WTC11 (cell line): ENCODE measurements around the gene FUT8. TPM values are rescaled to one million over a fixed set of nuclear protein-coding genes. Genes with fewer than 3 reads are reported as not detected.

Experiments
- ATAC-seq: fragments of 200-7000 bp; cut with Tn5 transposase; 2 replicates; pipeline ENCODE4 v1.10.0; 2021; ENCODE audit warnings: mild to moderate bottlenecking, moderate library complexity
- CTCF ChIA-PET: fragments of 300-600 bp; sonication (Branson Sonifier 250); formaldehyde crosslinking; loops from one replicate; lab custom pipeline; 2021; ENCODE audit warnings: antibody characterized with exemption; lab: Charles Lee
- POLR2A ChIA-PET: fragments of 350-600 bp; sonication (Branson Sonifier 250); formaldehyde crosslinking; loops from one replicate; lab custom pipeline; 2021; ENCODE audit warnings: antibody characterized with exemption; lab: Charles Lee
- DNase-seq: peaks from one replicate; pipeline ENCODE4 v3.0.0; 2021; ENCODE audit warnings: low spot score
- H3K27ac Mint-ChIP-seq: 2 replicates; pipeline ENCODE4 v1.8.0; 2021; ENCODE audit warnings: mixed read lengths
- H3K27me3 Mint-ChIP-seq: 2 replicates; pipeline ENCODE4 v1.8.0; 2021; ENCODE audit warnings: low read depth, mild to moderate bottlenecking, moderate library complexity, mixed read lengths
- H3K36me3 Mint-ChIP-seq: 2 replicates; pipeline ENCODE4 v1.8.0; 2021; ENCODE audit warnings: mixed read lengths
- H3K4me1 Mint-ChIP-seq: 2 replicates; pipeline ENCODE4 v1.8.0; 2022; ENCODE audit warnings: mixed read lengths
- H3K4me3 Mint-ChIP-seq: 2 replicates; pipeline ENCODE4 v1.8.0; 2021; ENCODE audit warnings: mild to moderate bottlenecking, moderate library complexity, mixed read lengths
- H3K9me3 Mint-ChIP-seq: 2 replicates; pipeline ENCODE4 v1.8.0; 2021; ENCODE audit warnings: mixed read lengths
- CBFB ChIP-seq: sonication (generic); formaldehyde crosslinking; IDR thresholded peaks from 2 replicates; pipeline ENCODE4 v1.8.1; 2022; ENCODE audit warnings: mild to moderate bottlenecking, low read depth, missing genetic modification reagents
- CREB1 ChIP-seq: sonication (generic); formaldehyde crosslinking; IDR thresholded peaks from 2 replicates; pipeline ENCODE4 v1.8.0; 2023; ENCODE audit warnings: mild to moderate bottlenecking, missing genetic modification reagents
- CREM ChIP-seq: sonication (generic); formaldehyde crosslinking; IDR thresholded peaks from 2 replicates; pipeline ENCODE4 v1.8.1; 2022; ENCODE audit warnings: mild to moderate bottlenecking, missing genetic modification reagents, moderate library complexity
- E2F1 ChIP-seq: sonication (generic); formaldehyde crosslinking; IDR thresholded peaks from 2 replicates; pipeline ENCODE4 v1.8.0; 2022; ENCODE audit warnings: mild to moderate bottlenecking, missing genetic modification reagents
- E2F4 ChIP-seq: sonication (generic); formaldehyde crosslinking; IDR thresholded peaks from 2 replicates; pipeline ENCODE4 v1.8.1; 2022; ENCODE audit warnings: low read depth, mild to moderate bottlenecking, moderate library complexity, missing genetic modification reagents, borderline replicate concordance
- E2F5 ChIP-seq: sonication (generic); formaldehyde crosslinking; IDR thresholded peaks from 2 replicates; pipeline ENCODE4 v1.8.1; 2022; ENCODE audit warnings: mild to moderate bottlenecking, moderate library complexity, missing genetic modification reagents
- FOXJ3 ChIP-seq: sonication (generic); formaldehyde crosslinking; IDR thresholded peaks from 2 replicates; pipeline ENCODE4 v1.9.0; 2021; ENCODE audit warnings: missing genetic modification reagents, mild to moderate bottlenecking, borderline replicate concordance
- FOXK1 ChIP-seq: sonication (generic); formaldehyde crosslinking; IDR thresholded peaks from 2 replicates; pipeline ENCODE4 v1.8.0; 2022; ENCODE audit warnings: mild to moderate bottlenecking, moderate library complexity, missing genetic modification reagents
- GABPB1 ChIP-seq: sonication (generic); formaldehyde crosslinking; IDR thresholded peaks from 2 replicates; pipeline ENCODE4 v1.8.1; 2023; ENCODE audit warnings: mild to moderate bottlenecking, missing genetic modification reagents
- IRF2 ChIP-seq: sonication (generic); formaldehyde crosslinking; IDR thresholded peaks from 2 replicates; pipeline ENCODE4 v1.8.0; 2022; ENCODE audit warnings: low read depth, missing genetic modification reagents, borderline replicate concordance
- JAZF1 ChIP-seq: fragments of 250-450 bp; sonication (Bioruptor Pico); IDR thresholded peaks from 2 replicates; pipeline ENCODE4 v1.9.0; 2021; ENCODE audit warnings: moderate library complexity, mild to moderate bottlenecking, inconsistent platforms
- JUN ChIP-seq: sonication (generic); formaldehyde crosslinking; IDR thresholded peaks from 2 replicates; pipeline ENCODE4 v1.8.0; 2023; ENCODE audit warnings: mild to moderate bottlenecking, missing genetic modification reagents
- MAX ChIP-seq: sonication (generic); formaldehyde crosslinking; IDR thresholded peaks from 2 replicates; pipeline ENCODE4 v1.8.0; 2022; ENCODE audit warnings: mild to moderate bottlenecking, missing genetic modification reagents
- MYBL2 ChIP-seq: sonication (generic); formaldehyde crosslinking; IDR thresholded peaks from 2 replicates; pipeline ENCODE4 v1.8.1; 2023; ENCODE audit warnings: mild to moderate bottlenecking, moderate library complexity, missing genetic modification reagents
- NR2C2 ChIP-seq: sonication (generic); formaldehyde crosslinking; IDR thresholded peaks from 2 replicates; pipeline ENCODE4 v1.8.0; 2022; ENCODE audit warnings: mild to moderate bottlenecking, missing genetic modification reagents
- OVOL2 ChIP-seq: fragments of 250-450 bp; sonication (Bioruptor Pico); IDR thresholded peaks from 2 replicates; pipeline ENCODE4 v1.9.0; 2021; ENCODE audit warnings: mild to moderate bottlenecking, borderline replicate concordance
- PREB ChIP-seq: sonication (generic); formaldehyde crosslinking; IDR thresholded peaks from 2 replicates; pipeline ENCODE4 v1.8.1; 2022; ENCODE audit warnings: mild to moderate bottlenecking, missing genetic modification reagents, moderate library complexity, borderline replicate concordance
- RORB ChIP-seq: fragments of 250-450 bp; sonication (Bioruptor Pico); IDR thresholded peaks from 2 replicates; pipeline ENCODE4 v1.9.0; 2021; ENCODE audit warnings: mild to moderate bottlenecking
- SMAD3 ChIP-seq: sonication (generic); formaldehyde crosslinking; IDR thresholded peaks from 2 replicates; pipeline ENCODE4 v1.8.0; 2022; ENCODE audit warnings: missing genetic modification reagents, mild to moderate bottlenecking, borderline replicate concordance
- SP1 ChIP-seq: sonication (generic); formaldehyde crosslinking; conservative IDR thresholded peaks from 2 replicates; pipeline ENCODE4 v1.8.1; 2022; ENCODE audit warnings: missing genetic modification reagents
- TP53 ChIP-seq: sonication (generic); formaldehyde crosslinking; IDR thresholded peaks from 2 replicates; pipeline ENCODE4 v1.8.1; 2023; ENCODE audit warnings: mild to moderate bottlenecking, missing genetic modification reagents
- USF1 ChIP-seq: sonication (generic); formaldehyde crosslinking; IDR thresholded peaks from 2 replicates; pipeline ENCODE4 v1.8.0; 2022; ENCODE audit warnings: mild to moderate bottlenecking, missing genetic modification reagents
- ZMAT4 ChIP-seq: fragments of 250-450 bp; sonication (Bioruptor Pico); IDR thresholded peaks from 2 replicates; pipeline ENCODE4 v1.9.0; 2021; ENCODE audit warnings: mild to moderate bottlenecking
- ZNF121 ChIP-seq: sonication (generic); formaldehyde crosslinking; IDR thresholded peaks from 2 replicates; pipeline ENCODE4 v1.8.0; 2023; ENCODE audit warnings: missing genetic modification reagents
- ZNF232 ChIP-seq: sonication (generic); formaldehyde crosslinking; IDR thresholded peaks from 2 replicates; pipeline ENCODE4 v1.8.0; 2022; ENCODE audit warnings: mild to moderate bottlenecking, missing genetic modification reagents
- ZSCAN18 ChIP-seq: fragments of 250-450 bp; sonication (Bioruptor Pico); IDR thresholded peaks from 2 replicates; pipeline ENCODE4 v2.1.2; 2022; ENCODE audit warnings: mild to moderate bottlenecking, moderate library complexity
- total RNA-seq: library from RNA; stranded (reverse); gene quantifications from 3 replicates; pipeline ENCODE4 v1.2.3, GENCODE V29; 2021

The FUT8 gene
- total RNA-seq, 1 experiment from 2014 or later, result 37.9 TPM

- 0 out of 2 replicates have a peak overlapping the region, but pooled peaks have one; percentile 78 for H3K27ac Mint-ChIP-seq
- no peaks in the 10 kb centered on the region for H3K27me3 Mint-ChIP-seq
- TF ChIP-seq RORB (CRISPR knock-in tag) (no peak), FOXK1 (CRISPR knock-in tag) (no peak), USF1 (CRISPR knock-in tag) (no peak), SP1 (CRISPR knock-in tag) (no peak), JAZF1 (CRISPR knock-in tag) (no peak), IRF2 (no peak), CBFB (CRISPR knock-in tag) (no peak), NR2C2 (CRISPR knock-in tag) (no peak), ZNF121 (CRISPR knock-in tag) (no peak), FOXJ3 (CRISPR knock-in tag) (no peak), E2F1 (no peak)
Observed at GRCh38 chr14:65421201-65421981, 8.9 kb downstream of the FUT8 start.

GRCh38 chr14:65422088-65422834, 9.7 kb downstream of the FUT8 start:
- POLR2A ChIA-PET, result no interaction called here
- CTCF ChIA-PET, result interaction anchor here (1.2 kb wide), 1 partner anchor 10 kb away, joined by 3 read pairs; the partner anchor contains the start of gene FUT8
- TF ChIP-seq PREB (CRISPR knock-in tag) (no peak), ZMAT4 (no peak), E2F5 (no peak), MAX (CRISPR knock-in tag) (no peak), SMAD3 (CRISPR knock-in tag) (no peak), CREM (CRISPR knock-in tag) (no peak), E2F4 (CRISPR knock-in tag) (no peak), GABPB1 (CRISPR knock-in tag) (no peak), ZNF232 (no peak), MYBL2 (CRISPR knock-in tag) (no peak), ZSCAN18 (CRISPR knock-in tag) (no peak), JUN (CRISPR knock-in tag) (no peak), E2F1 (no peak), OVOL2 (no peak), CREB1 (CRISPR knock-in tag) (no peak), TP53 (CRISPR knock-in tag) (no peak)

More at GRCh38 chr14:65421201-65421981, 8.9 kb downstream of the FUT8 start:
- ATAC-seq (peak; percentile 34; the same call in 1 of the 2 replicates), DNase-seq (no peak)
- H3K9me3 Mint-ChIP-seq, result no peaks in the 10 kb centered on the region
- peaks cover 11% of the 10 kb centered on the region for H3K4me1 Mint-ChIP-seq
- H3K4me3 Mint-ChIP-seq, result no peak overlapping the region
- ChIA-PET CTCF (interaction anchor here (1.2 kb wide), 1 partner anchor 10 kb away, joined by 3 read pairs; the partner anchor contains the start of gene FUT8), POLR2A (no interaction called here)
- H3K36me3 Mint-ChIP-seq, result no peaks in the 10 kb centered on the region

More at GRCh38 chr14:65422088-65422834, 9.7 kb downstream of the FUT8 start:
- ATAC-seq, result no peak
- no peaks in the 10 kb centered on the region for H3K9me3 Mint-ChIP-seq
- no peak for DNase-seq
- H3K36me3 Mint-ChIP-seq, result no peaks in the 10 kb centered on the region
- H3K27ac Mint-ChIP-seq, result 0 out of 2 replicates have a peak overlapping the region, but pooled peaks have one; percentile 78
- no peaks in the 10 kb centered on the region for H3K27me3 Mint-ChIP-seq
- peaks cover 11% of the 10 kb centered on the region for H3K4me1 Mint-ChIP-seq
- H3K4me3 Mint-ChIP-seq, result no peak overlapping the region
